PC-9 (cell line): ENCODE results near the gene GNMT. TPM values are rescaled to one million over a fixed set of nuclear protein-coding genes. Genes with fewer than 3 reads are reported as not detected.

ENCODE experiments used
- BruUV-seq: library from RNA; stranded (reverse); fragments of 400-500 nt; replicated peaks from 2 replicates; lab custom pipeline; 2021; lab: Mats Ljungman, UMichigan
- CTCF ChIA-PET: fragments of 300-600 bp; sonication (Branson Sonifier 250); formaldehyde crosslinking; loops from one replicate; lab custom pipeline; 2022; ENCODE audit warnings: antibody characterized with exemption; lab: Charles Lee
- POLR2A ChIA-PET: fragments of 300-600 bp; sonication (Branson Sonifier 250); formaldehyde crosslinking; loops from one replicate; lab custom pipeline; 2022; ENCODE audit warnings: antibody characterized with exemption; ENCODE audit not compliant: unreplicated experiment; lab: Charles Lee
- DNase-seq, 2 experiments: peaks; one replicate each; pipeline versions ENCODE4 v3.0.0 to v3.0.0-alpha.2; 2015 to 2022; ENCODE audit warnings: mixed read lengths in 1 of 2
- H2AFZ ChIP-seq: fragments of 200-600 bp; sonication (generic); 2 replicates; pipeline ENCODE4 v1.8.1; 2017; ENCODE audit warnings: antibody characterized with exemption
- H3F3A ChIP-seq: fragments of 200-600 bp; sonication (generic); 2 replicates; pipeline ENCODE4 v1.8.1; 2017; ENCODE audit warnings: antibody characterized with exemption, mild to moderate bottlenecking, low read depth; ENCODE audit not compliant: insufficient read depth
- H3K27ac ChIP-seq: fragments of 200-600 bp; sonication (generic); 2 replicates; pipeline ENCODE4 v1.6.1; 2016; ENCODE audit warnings: mixed run types
- H3K27me3 ChIP-seq: fragments of 200-600 bp; sonication (generic); 2 replicates; pipeline ENCODE4 v1.6.1; 2016; ENCODE audit warnings: low read depth, mixed run types; ENCODE audit not compliant: insufficient read depth
- H3K36me3 ChIP-seq: fragments of 200-600 bp; sonication (generic); 2 replicates; pipeline ENCODE4 v1.6.1; 2016; ENCODE audit warnings: low read depth, mixed run types
- H3K4me1 ChIP-seq: fragments of 200-600 bp; sonication (generic); replicated peaks from 2 replicates; pipeline ENCODE4 v1.6.1; 2016; ENCODE audit warnings: mixed run types; ENCODE audit not compliant: insufficient read depth
- H3K4me2 ChIP-seq: fragments of 200-600 bp; sonication (generic); 2 replicates; pipeline ENCODE4 v1.6.1; 2017; ENCODE audit warnings: mixed run types
- H3K4me3 ChIP-seq: fragments of 200-600 bp; sonication (generic); 2 replicates; pipeline ENCODE4 v1.6.1; 2016; ENCODE audit warnings: mixed run types
- H3K79me2 ChIP-seq: fragments of 200-600 bp; sonication (generic); 2 replicates; pipeline ENCODE4 v1.6.1; 2017; ENCODE audit warnings: low read depth, mixed run types
- H3K9me2 ChIP-seq: fragments of 200-600 bp; sonication (generic); 2 replicates; pipeline ENCODE4 v1.8.1; 2017; ENCODE audit warnings: mild to moderate bottlenecking; ENCODE audit not compliant: insufficient read depth
- H3K9me3 ChIP-seq: fragments of 200-600 bp; sonication (generic); 2 replicates; pipeline ENCODE4 v1.8.1; 2016; ENCODE audit warnings: low read depth; ENCODE audit not compliant: insufficient read depth
- H4K20me1 ChIP-seq: fragments of 200-600 bp; sonication (generic); 2 replicates; pipeline ENCODE4 v1.8.1; 2017; ENCODE audit not compliant: insufficient read depth
- CTCF ChIP-seq: fragments of 200-600 bp; sonication (generic); conservative IDR thresholded peaks from 2 replicates; pipeline ENCODE4 v1.6.1; 2017; ENCODE audit warnings: mixed run types, antibody characterized with exemption, mild to moderate bottlenecking, moderate library complexity
- EZH2 ChIP-seq: fragments of 200-600 bp; sonication (generic); IDR thresholded peaks from 2 replicates; pipeline ENCODE4 v1.8.0; 2017; ENCODE audit warnings: antibody characterized with exemption, low read depth
- intact Hi-C: fragments of 100-400 bp; cut with micrococcal nuclease; formaldehyde crosslinking; loops from one replicate; pipeline ENCODE4 v1.10.0; 2022; ENCODE audit not compliant: unreplicated experiment
- total RNA-seq: library from RNA; stranded (reverse); gene quantifications from 2 replicates; pipeline ENCODE4 v1.2.3, GENCODE V29; 2021

GNMT gene
- total RNA-seq, 1 experiment from 2014 or later = 0.57 TPM

DNA sequence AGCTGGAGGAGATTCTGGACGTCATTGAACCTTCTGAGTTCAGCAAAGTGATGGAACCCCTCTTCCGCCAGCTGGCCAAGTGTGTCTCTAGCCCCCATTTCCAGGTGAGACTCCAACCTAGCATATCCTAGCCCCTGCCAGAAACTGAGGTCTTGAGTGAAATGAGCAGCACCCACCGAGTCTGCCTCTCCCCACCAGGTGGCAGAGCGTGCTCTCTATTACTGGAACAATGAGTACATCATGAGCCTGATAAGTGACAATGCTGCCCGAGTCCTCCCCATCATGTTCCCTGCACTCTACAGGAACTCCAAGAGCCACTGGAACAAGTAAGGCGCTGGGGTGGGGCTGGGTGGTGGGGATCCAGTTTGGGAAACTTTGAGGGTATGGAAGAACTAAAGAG is 48.6 kb downstream of the GNMT start:
- no TSS peak for BruUV-seq
- no peak overlapping the region for H3K27ac ChIP-seq
- no peaks in the 10 kb centered on the region; the same call in 1 of the 2 replicates for H4K20me1 ChIP-seq
- TF ChIP-seq CTCF (peak; percentile 62), EZH2 (no peak)
- no peak overlapping the region for H2AFZ ChIP-seq
- CTCF ChIA-PET = interaction anchor here (0.6 kb wide), 1 partner anchor 95 kb away, joined by 3 read pairs; no protein-coding TSS in a partner anchor
- no peaks in the 10 kb centered on the region for H3K9me2 ChIP-seq
- no peaks in the 10 kb centered on the region; the same call in none of the 2 replicates for H3F3A ChIP-seq
- H3K27me3 ChIP-seq = no peaks in the 10 kb centered on the region
- H3K4me1 ChIP-seq = peaks cover 12% of the 10 kb centered on the region
- DNase-seq = peak in 1 of 2 experiments; percentile 24
- H3K9me3 ChIP-seq = no peaks in the 10 kb centered on the region
- POLR2A ChIA-PET = interaction anchor here (0.6 kb wide), 1 partner anchor 356 kb away, joined by 3 read pairs; no protein-coding TSS in a partner anchor
- no peak overlapping the region for H3K4me2 ChIP-seq
- H3K36me3 ChIP-seq = no peaks in the 10 kb centered on the region
- intact Hi-C loops = no loop called here
- H3K4me3 ChIP-seq = no peak overlapping the region
- peaks cover 16% of the 10 kb centered on the region for H3K79me2 ChIP-seq

DNA sequence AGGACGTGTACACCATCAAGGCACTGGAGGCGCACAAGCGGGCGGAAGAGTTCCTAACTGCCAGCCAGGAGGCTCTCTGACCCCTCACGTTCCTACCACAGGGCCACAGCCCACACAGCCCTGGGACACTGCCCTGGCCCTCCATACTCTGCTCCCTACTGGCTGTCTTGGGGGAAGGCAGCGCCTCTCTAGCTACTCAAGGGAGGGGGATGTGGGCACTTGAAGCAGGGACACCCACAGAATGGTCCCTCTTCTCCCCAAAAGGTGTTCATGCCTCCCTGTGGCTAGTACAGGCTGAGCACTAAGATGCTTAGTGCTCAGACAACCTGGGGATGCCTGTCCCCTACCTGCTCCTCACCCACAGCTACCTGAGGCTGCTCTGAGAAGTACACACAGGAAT is 50.7 kb downstream of the GNMT start:
- TF ChIP-seq EZH2 = no peak
- no TSS peak for BruUV-seq
- Histone ChIP-seq H3K4me3 (no peak overlapping the region), H3K27ac (no peak overlapping the region), H4K20me1 (no peaks in the 10 kb centered on the region; the same call in 1 of the 2 replicates), H3K9me3 (no peaks in the 10 kb centered on the region), H3K36me3 (no peaks in the 10 kb centered on the region), H2AFZ (no peak overlapping the region), H3K4me2 (no peak overlapping the region), H3K4me1 (peaks cover 18% of the 10 kb centered on the region), H3K27me3 (no peaks in the 10 kb centered on the region), H3F3A (no peaks in the 10 kb centered on the region; the same call in 1 of the 2 replicates), H3K9me2 (no peaks in the 10 kb centered on the region), H3K79me2 (peaks cover 35% of the 10 kb centered on the region)
- DNase-seq = no peak
- CTCF ChIA-PET = no interaction called here
- intact Hi-C loops = loop anchor here (5.0 to 10.0 kb wide), 4 partner anchors 46 to 131 kb away; partner anchors contain the start of genes CNPY3, KLC4 and MRPL2
- POLR2A ChIA-PET = no interaction called here

GRCh38 chr6:43012364-43012763 is 51.8 kb downstream of the GNMT start:
- intact Hi-C loops = loop anchor here (5.0 to 10.0 kb wide), 4 partner anchors 45 to 130 kb away; partner anchors contain the start of genes CNPY3, KLC4 and MRPL2
- H4K20me1 ChIP-seq = peaks cover 3% of the 10 kb centered on the region
- H3K79me2 ChIP-seq = peaks cover 42% of the 10 kb centered on the region
- H3K9me2 ChIP-seq = no peaks in the 10 kb centered on the region
- H3K4me3 ChIP-seq = peak overlapping the region; percentile 67; the same call in 1 of the 2 replicates
- CTCF ChIA-PET = no interaction called here
- H3K36me3 ChIP-seq = no peaks in the 10 kb centered on the region
- POLR2A ChIA-PET = interaction anchor here (0.5 to 0.7 kb wide), 5 partner anchors 13 to 78 kb away, joined by 3 to 7 read pairs (median 3); no protein-coding TSS in a partner anchor
- H3K27me3 ChIP-seq = no peaks in the 10 kb centered on the region
- peaks cover 18% of the 10 kb centered on the region for H3K4me1 ChIP-seq
- H2AFZ ChIP-seq = no peak overlapping the region
- no TSS peak for BruUV-seq
- no peak for TF ChIP-seq EZH2
- no peak for TF ChIP-seq CTCF
- no peaks in the 10 kb centered on the region for H3K9me3 ChIP-seq
- peak overlapping the region; percentile 97 for H3K4me2 ChIP-seq
- no peaks in the 10 kb centered on the region; the same call in 1 of the 2 replicates for H3F3A ChIP-seq
- H3K27ac ChIP-seq = no peak overlapping the region
- DNase-seq = no peak
